ENCODE results near the gene DPYSL5.

Gene DPYSL5

GRCh38 chr2:26818255-26818654, 29.7 kb upstream of the DPYSL5 start:
- FAIRE-seq (no peak), DNase-seq (ENCODE audit: insufficient read length, low spot score) (no peak)
- no peak for TF ChIP-seq POLR2A (IDR thresholded peaks at IDR 0.05; ENCODE audit: low read depth, low read length)

DNA sequence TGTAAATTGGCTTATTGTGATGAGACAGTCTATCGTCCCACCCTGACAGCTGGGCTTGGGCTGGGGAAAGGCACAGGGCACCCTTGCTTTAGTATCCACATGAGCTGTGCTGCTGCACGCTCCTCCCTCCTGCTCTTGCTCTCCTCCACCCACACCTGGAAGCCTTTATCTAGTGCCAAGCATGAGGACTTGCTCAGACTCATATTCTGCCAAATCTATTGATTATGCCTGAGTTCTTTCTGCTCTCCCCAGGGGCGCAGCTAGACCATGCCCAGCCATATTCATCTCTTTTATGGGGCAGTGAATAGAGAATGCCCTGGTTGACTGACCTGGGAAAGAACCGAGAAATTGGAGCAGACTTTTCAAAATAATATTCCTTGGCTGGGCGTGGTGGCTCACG, 29.0 kb upstream of the DPYSL5 start:
- no peak for TF ChIP-seq POLR2A (IDR thresholded peaks at IDR 0.05; ENCODE audit: low read depth, low read length)
- FAIRE-seq (no peak), DNase-seq (ENCODE audit: insufficient read length, low spot score) (no peak)

DNA sequence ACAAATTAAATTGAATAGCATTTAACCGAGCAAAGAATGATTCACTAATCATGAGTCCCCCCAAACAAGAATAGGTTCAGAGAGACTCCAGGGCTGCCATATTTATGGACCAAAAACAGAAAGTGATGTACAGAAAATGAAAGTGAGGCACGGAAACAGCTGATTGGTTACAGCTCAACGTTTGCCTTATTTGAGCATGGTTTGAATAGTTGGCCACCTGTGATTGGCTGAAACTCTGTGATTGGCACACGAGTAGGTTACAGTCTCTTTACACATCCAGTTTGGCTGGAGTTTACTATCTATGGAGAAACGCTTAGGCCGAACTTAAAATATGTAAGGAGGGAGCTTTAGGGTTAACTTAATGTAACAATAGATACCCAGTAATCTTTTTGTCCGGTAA, 27.0 kb upstream of the DPYSL5 start:
- TF ChIP-seq POLR2A (IDR thresholded peaks at IDR 0.05; ENCODE audit: low read depth, low read length), result no peak
- DNase-seq (ENCODE audit: insufficient read length, low spot score), result no peak

DNA sequence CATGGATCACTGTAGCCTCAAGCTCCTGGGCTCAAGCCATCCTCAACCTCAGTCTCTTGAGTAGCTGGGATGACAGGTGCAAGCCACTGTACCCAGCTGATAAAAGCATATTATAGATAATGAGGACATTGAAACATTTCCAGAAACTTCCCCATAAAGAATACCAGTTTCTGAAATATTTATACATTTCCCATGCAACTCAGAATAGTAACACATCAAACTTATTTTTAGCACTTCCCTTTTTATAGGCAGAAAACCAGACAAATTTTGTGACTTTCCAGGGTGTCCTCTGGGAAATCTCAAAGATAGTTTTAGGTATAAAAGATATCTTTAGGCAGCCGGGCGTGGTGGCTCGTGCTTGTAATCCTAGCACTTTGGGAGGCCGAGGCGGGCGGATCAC, 25.1 kb upstream of the DPYSL5 start:
- no peak for FAIRE-seq
- no peak for TF ChIP-seq POLR2A (IDR thresholded peaks at IDR 0.05; ENCODE audit: low read depth, low read length)
- no peak for DNase-seq (ENCODE audit: insufficient read length, low spot score)

More for the DNA sequence above, 27.0 kb upstream of the DPYSL5 start:
- FAIRE-seq, result no peak

DNA sequence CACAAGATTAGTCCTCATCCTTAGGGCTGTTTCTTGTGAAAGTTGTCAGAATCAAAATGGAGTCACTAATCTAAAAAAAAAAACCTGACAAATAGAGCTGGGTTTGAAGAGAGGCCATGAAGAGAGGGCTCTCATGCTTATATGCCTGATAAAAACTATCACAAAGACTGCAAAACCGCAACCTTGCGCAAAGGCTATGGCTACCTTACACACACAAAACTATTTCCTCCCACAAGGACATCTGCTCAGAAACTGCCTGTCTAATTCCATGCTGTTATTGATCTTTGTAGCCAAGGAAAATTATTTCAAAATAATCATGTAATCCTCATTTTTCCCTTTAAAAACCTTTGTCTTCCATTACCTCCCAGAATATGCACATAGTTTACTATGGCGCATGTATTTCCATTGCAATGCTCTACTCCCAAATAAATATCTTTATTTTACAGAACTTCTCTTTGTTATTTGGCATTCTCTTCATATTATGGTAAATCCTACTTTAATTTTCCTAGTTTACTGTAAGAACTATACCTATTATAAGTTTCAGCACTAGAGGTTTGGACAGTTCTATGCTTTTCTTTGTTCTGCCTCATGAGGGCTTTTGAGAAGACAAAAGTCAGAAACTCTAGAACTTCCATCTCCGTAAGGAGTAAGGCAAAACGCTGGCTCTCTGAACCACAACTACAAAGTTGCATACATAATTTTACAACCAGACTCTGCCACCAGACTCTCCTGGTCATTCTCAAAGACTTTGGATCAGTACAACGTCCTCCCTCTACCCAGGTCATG, 9.6 kb upstream of the DPYSL5 start:
- DNase-seq (ENCODE audit: insufficient read length, low spot score), result no peak
- FAIRE-seq, result no peak
- TF ChIP-seq POLR2A (IDR thresholded peaks at IDR 0.05; ENCODE audit: low read depth, low read length), result no peak

DNA sequence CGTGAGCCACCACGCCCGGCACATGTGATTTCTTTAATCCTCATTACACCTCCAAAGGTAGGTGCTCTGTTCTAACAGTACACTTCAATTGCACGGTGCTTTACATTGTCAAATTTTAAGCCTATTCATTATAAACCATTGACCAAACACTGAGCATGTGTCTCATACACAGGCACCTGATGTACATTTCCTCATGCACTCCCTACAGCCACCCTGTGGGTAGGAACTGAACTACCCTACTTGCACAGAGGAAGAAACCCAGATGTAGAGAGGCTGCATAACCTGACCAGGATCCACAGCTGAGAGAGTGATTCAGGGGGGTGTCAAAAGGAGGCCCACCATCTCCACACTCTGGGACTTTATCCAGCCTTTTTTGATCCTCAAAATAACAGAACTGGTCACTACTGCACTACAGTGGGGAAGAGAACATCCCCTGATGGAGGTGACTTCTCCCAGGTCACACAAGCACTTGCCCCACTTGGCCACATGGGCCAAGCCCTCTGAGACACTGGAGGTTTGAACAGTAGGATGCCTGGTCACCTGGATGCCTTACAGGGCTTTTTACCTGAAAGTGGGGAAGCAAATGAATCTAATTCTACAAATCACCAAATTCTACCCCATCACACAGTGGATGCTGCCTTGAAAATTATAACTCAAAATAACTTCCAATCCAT, 6.9 kb upstream of the DPYSL5 start:
- TF ChIP-seq POLR2A (IDR thresholded peaks at IDR 0.05; ENCODE audit: low read depth, low read length), result no peak
- FAIRE-seq (no peak), DNase-seq (ENCODE audit: insufficient read length, low spot score) (peak; percentile 57)

DNA sequence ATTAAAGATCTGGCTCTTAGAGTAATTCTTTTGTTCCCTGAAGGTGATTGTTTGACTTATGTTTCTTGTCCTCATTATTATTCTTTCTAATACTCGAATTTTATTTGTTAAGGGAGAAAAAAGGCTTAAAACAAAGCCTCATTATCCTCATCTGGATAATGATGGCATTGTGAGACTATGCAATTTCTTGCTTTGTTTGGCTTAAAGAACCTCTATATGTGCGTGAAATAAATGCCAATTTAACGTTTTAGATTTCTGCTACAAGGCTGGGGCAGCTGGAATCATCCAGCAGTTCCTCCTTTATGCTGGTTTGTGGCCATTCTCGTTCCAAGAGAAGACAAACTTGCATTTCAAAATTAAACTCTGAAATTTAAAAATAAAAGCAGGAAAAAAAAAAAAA, 4.9 kb upstream of the DPYSL5 start:
- no peak for FAIRE-seq
- no peak for DNase-seq (ENCODE audit: insufficient read length, low spot score)
- no peak for TF ChIP-seq POLR2A (IDR thresholded peaks at IDR 0.05; ENCODE audit: low read depth, low read length)

GRCh38 chr2:26845021-26845420, 2.9 kb upstream of the DPYSL5 start:
- DNase-seq (ENCODE audit: insufficient read length, low spot score) (no peak), FAIRE-seq (no peak)
- TF ChIP-seq POLR2A (IDR thresholded peaks at IDR 0.05; ENCODE audit: low read depth, low read length), result no peak

DNA sequence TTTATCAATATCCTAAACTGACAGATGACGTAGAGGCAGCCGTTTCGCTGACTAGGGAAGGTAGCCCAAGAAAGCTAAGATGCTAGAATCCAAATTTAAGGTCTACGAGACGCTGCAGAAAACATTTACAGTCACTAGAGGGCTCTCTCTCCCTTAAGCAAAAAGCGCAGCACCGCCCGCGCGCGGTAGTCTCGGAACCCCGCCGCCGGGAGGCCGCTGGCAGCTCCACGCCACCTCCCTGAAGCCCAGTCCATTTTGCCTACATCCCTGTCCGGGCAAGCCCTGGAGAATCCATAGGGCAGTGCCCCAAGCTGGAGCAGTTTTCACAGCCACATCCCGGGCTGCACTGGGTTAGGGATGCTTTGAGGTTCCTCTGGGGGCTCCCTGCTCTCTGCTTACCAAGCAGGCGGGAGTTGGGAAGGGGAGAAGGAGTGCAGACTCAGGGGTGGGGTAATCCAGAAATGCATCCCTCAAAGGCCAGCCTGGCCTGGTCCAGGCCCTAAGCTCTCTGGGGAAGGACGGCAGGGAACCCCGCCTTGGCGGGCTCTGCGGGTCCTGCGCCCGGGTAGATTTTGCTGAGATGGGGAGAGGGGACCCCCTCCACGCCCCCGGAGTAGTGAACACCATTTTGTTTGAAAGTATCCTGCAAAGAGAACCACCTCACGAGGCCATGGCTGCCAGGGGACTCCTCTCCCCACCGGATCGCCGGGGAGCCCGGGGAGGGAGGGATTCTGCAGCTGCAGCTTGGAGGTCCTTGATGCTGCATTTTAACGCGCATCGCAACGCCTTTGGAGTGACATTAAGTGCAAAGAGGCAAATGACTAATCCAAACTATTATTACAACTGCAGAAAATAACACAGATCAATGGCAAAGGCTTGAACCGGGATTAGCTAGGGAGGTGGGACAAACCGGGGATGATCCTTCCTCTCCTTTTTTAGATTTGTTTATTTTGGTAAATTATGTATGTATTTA, 1.3 kb upstream of the DPYSL5 start:
- DNase-seq (ENCODE audit: insufficient read length, low spot score), result peak; percentile 80
- TF ChIP-seq POLR2A (IDR thresholded peaks at IDR 0.05; ENCODE audit: low read depth, low read length), result no peak
- FAIRE-seq, result peak; percentile 58

DNA sequence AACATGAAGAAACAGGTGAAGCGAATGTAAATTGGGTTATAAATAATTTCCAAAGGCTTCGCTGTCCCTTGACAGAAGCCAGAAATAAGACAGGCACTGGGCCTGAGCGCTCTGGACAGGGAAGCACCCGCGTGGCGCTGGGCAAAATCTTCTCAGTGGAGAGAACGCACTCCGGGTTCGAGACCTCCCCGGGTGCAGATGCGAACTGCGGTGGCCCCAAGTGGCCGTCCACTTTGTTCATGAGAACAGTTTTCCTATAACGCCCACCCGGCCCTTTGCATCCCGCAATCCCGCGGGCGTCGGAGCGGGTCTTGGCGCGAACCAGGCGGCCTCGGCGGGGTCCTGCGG, 651 bp upstream of the DPYSL5 start:
- DNase-seq (ENCODE audit: insufficient read length, low spot score), result no peak
- FAIRE-seq, result no peak
- no peak for TF ChIP-seq POLR2A (IDR thresholded peaks at IDR 0.05; ENCODE audit: low read depth, low read length)

DNA sequence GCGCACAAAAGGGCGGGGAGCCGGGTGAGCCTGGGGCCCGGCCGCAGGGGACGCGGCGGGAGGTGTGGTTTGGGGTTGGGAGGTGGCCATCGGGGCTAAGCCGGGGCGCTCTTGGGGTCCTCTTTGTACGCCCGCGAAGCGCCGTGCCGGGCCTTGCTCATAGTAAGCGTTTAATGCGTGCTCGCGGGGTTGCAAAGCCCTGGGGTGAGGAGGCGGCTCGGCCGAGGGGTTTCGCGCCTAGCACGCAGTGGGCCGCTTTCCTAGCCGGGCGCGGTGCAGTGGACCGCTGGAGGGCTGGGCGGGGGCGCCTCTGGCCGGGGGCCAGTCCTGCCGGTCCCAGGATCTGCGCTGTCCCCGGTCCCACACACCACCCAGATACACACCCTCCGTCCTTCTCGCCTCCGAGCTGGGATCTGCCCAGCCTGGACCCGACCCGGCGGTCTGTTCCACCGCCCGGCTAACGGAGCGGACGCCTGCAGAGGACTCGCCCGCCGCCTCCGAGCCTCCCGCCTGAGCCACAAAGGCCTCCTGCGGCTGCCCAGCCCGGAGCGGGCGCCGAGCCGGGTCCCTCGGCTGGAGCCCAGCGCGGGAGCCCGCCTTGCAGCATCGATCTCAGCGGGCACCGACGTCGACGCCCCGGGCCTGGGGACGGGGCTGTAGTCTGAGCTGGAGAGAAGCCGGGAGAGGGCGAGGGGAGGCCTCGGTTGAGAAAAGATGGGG, 564 bp downstream of the DPYSL5 start:
- no peak for TF ChIP-seq POLR2A (IDR thresholded peaks at IDR 0.05; ENCODE audit: low read depth, low read length)
- DNase-seq (ENCODE audit: insufficient read length, low spot score) (no peak), FAIRE-seq (no peak)

- FAIRE-seq (no peak), DNase-seq (ENCODE audit: insufficient read length, low spot score) (no peak)
- TF ChIP-seq POLR2A (IDR thresholded peaks at IDR 0.05; ENCODE audit: low read depth, low read length), result no peak
These were observed 1.4 kb downstream of the DPYSL5 start for GRCh38 chr2:26849056-26849999.
